Kidney (tissue), 14 donors: ENCODE results near the gene CCDC3. TPM values are rescaled to one million over a fixed set of nuclear protein-coding genes. Genes with fewer than 3 reads are reported as not detected.

Experiments used
- DNase-seq, 5 donors: peaks; one replicate each; pipeline ENCODE4 v3.0.0-alpha.2; 2013 to 2020
- FAIRE-seq: peaks from 2 replicates; lab custom pipeline; 2012; peaks lifted over from hg19 to GRCh38; lab: Jason Lieb, UNC
- H3K27ac ChIP-seq, 2 donors: one replicate each; pipeline ENCODE4 v1.7.0; 2013; ENCODE audit warnings: low read depth in 2 of 2, low read length in 2 of 2, inconsistent platforms in 1 of 2
- H3K27me3 ChIP-seq: one replicate; pipeline ENCODE4 v1.7.1; 2013; ENCODE audit warnings: low read length, inconsistent platforms; ENCODE audit not compliant: control insufficient read depth, insufficient read depth
- H3K36me3 ChIP-seq, 3 donors: one replicate each; pipeline versions ENCODE4 v1.7.0 to v1.7.1; 2013; ENCODE audit warnings: low read length in 3 of 3, control low read depth in 1 of 3, inconsistent platforms in 1 of 3; ENCODE audit not compliant: insufficient read depth in 3 of 3, control insufficient read depth in 2 of 3
- H3K4me1 ChIP-seq, 3 donors: one replicate each; pipeline versions ENCODE4 v1.7.0 to v1.7.1; 2013; ENCODE audit warnings: low read length in 3 of 3, inconsistent platforms in 1 of 3, low read depth in 1 of 3; ENCODE audit not compliant: control insufficient read depth in 2 of 3, insufficient read depth in 2 of 3
- H3K4me3 ChIP-seq, 3 donors: one replicate each; pipeline versions ENCODE4 v1.7.0 to v1.8.1; 2013; ENCODE audit warnings: low read length in 3 of 3, control low read depth in 1 of 3, inconsistent platforms in 1 of 3
- H3K9ac ChIP-seq, 3 donors: one replicate each; pipeline versions ENCODE4 v1.7.0 to v1.7.1; 2013; ENCODE audit warnings: low read length in 3 of 3, control low read depth in 1 of 3, inconsistent platforms in 1 of 3
- H3K9me3 ChIP-seq, 3 donors: one replicate each; pipeline versions ENCODE4 v1.7.0 to v1.7.1; 2013; ENCODE audit warnings: low read length in 3 of 3, control low read depth in 1 of 3, inconsistent platforms in 1 of 3; ENCODE audit not compliant: control insufficient read depth in 2 of 3, insufficient read depth in 1 of 3
- intact Hi-C: fragments of 100-400 bp; cut with DNase I; formaldehyde crosslinking; loops from one replicate; pipeline ENCODE4 v1.11.1; 2022
- polyA plus RNA-seq: library from polyadenylated mRNA; stranded (reverse); fragments of 350-450 nt; fragmentation: Illumina TruSeq; extraction: RNeasy Lipid Tissue Mini Kit (QIAGEN cat#74804); gene quantifications from one replicate; pipeline ENCODE4 v1.2.3, GENCODE V29; 2014; ENCODE audit warnings: low read depth, low replicate concordance; ENCODE audit not compliant: insufficient read depth
- total RNA-seq: library from RNA; stranded (reverse); fragmentation: NEBNext Ultra II Directional; extraction: Animal tissue kit (Norgen Biotek cat#: 25700); gene quantifications from one replicate; pipeline ENCODE4 v1.2.1, GENCODE V29; 2021
- TF ChIP-seq, protein P1 (sequence below): IDR thresholded peaks from 3 replicates; pipeline ENCODE4 v1.5.1; 2012; ENCODE audit warnings: mild to moderate bottlenecking, moderate library complexity, borderline replicate concordance; ENCODE audit not compliant: insufficient read depth; ENCODE audit errors: extremely low read depth
- donor health status: control.
- donor health status: control.
- donor health status: control.
- donor health status: control.
- donor health status: control.
- donor health status: DM: yes; HTN: yes; CAD: no.
- donor health status: Normal renal cell carcinoma (clear cell type).

CCDC3 gene
- total and polyA plus RNA-seq, 2 donors from 2014 or later, result 9.7 to 33.5 TPM

DNA sequence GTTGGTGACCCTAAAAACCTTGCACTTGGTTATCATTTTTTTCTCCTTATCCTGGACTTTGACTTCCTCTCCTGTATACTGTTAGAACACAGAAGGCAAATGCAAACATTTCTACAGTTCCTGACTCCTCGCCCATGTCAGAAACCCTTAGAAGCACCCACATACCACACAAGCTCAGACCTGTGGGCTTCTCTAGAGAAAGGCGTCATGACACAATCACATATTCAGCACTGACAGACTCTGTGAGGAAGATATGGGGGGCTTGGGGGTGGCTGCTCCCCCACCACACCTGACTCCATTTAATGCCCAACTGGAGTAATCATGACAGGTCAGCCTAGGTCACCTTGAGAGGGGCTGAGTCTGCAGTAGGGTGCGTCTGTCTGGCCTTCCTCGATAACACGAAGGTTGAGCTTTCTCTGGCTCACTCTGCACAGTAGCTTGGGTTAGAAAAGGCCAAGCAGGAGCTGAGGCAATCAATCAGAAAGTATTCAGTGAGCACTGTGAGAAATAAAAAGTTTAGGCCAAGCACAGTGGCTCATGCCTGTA is 50.9 kb downstream of the CCDC3 start:
- H3K4me3 ChIP-seq, result no peak overlapping the region
- no peaks in the 10 kb centered on the region for H3K27me3 ChIP-seq
- DNase-seq, result no peak

DNA sequence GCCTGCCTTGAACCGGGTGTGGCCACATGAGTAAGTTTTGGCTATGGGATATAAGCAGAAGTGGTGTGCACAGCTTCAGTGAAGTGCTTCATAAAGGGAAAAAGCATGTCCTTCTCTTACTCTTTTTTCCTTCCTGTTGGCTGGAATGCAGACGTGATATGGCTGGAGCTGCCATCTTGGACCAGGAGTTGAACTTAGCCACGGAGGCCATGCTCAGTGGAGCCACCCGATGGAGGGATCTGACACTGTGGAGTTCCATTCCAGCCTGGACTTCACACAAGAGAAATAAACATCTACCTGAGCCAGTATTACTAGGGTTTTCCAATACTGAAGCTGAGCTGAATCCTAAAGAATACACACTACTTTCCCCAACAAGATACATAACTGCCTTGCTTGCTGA is 52.3 kb downstream of the CCDC3 start:
- peaks cover 0 to 4% (median 3%) of the 10 kb centered on the region in 3 donors for H3K9me3 ChIP-seq
- no peaks in the 10 kb centered on the region for H3K36me3 ChIP-seq
- H3K27ac ChIP-seq, result no peak overlapping the region
- intact Hi-C loops, result no loop called here
- no peak overlapping the region for H3K4me3 ChIP-seq
- no peaks in the 10 kb centered on the region for H3K27me3 ChIP-seq
- H3K9ac ChIP-seq, result no peak overlapping the region
- DNase-seq (no peak), FAIRE-seq (no peak)
- TF ChIP-seq, protein P1, sequence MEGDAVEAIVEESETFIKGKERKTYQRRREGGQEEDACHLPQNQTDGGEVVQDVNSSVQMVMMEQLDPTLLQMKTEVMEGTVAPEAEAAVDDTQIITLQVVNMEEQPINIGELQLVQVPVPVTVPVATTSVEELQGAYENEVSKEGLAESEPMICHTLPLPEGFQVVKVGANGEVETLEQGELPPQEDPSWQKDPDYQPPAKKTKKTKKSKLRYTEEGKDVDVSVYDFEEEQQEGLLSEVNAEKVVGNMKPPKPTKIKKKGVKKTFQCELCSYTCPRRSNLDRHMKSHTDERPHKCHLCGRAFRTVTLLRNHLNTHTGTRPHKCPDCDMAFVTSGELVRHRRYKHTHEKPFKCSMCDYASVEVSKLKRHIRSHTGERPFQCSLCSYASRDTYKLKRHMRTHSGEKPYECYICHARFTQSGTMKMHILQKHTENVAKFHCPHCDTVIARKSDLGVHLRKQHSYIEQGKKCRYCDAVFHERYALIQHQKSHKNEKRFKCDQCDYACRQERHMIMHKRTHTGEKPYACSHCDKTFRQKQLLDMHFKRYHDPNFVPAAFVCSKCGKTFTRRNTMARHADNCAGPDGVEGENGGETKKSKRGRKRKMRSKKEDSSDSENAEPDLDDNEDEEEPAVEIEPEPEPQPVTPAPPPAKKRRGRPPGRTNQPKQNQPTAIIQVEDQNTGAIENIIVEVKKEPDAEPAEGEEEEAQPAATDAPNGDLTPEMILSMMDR, result no peak
- H3K4me1 ChIP-seq, result no peaks in the 10 kb centered on the region

More for the DNA sequence above, 50.9 kb downstream of the CCDC3 start:
- no peak overlapping the region for H3K27ac ChIP-seq
- no peak overlapping the region for H3K9ac ChIP-seq
- TF ChIP-seq, protein P1, result no peak
- H3K4me1 ChIP-seq, result no peaks in the 10 kb centered on the region
- no peaks in the 10 kb centered on the region for H3K36me3 ChIP-seq
- peaks cover 0 to 4% (median 3%) of the 10 kb centered on the region in 3 donors for H3K9me3 ChIP-seq
- no peak for FAIRE-seq
- intact Hi-C loops, result no loop called here

DNA sequence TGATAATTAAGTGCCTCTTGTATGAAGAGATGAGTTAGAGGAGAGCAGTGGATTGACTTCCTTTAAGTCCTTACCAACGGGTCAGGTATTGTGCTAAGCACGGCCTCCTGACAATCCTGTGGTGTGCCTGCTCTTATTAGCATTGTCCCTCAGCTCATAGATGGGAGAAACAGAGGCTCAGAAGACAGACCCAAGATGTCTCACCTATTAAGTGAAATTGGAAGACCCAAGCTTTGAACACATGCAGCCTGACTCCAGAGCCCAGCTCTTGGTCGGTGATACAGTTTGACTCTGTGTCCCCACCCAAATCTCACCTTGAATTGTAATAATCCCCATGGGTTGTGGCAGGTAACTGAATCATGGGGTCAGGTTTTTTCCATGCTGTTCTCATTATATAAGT is 53.8 kb downstream of the CCDC3 start:
- no peak overlapping the region for H3K4me3 ChIP-seq
- no peak overlapping the region for H3K27ac ChIP-seq
- H3K27me3 ChIP-seq, result no peaks in the 10 kb centered on the region
- FAIRE-seq (no peak), DNase-seq (no peak)
- no peaks in the 10 kb centered on the region for H3K4me1 ChIP-seq
- no peak overlapping the region for H3K9ac ChIP-seq
- peaks cover 0 to 4% (median 0%) of the 10 kb centered on the region in 3 donors for H3K9me3 ChIP-seq
- TF ChIP-seq, protein P1, result no peak
- no peaks in the 10 kb centered on the region for H3K36me3 ChIP-seq
- intact Hi-C loops, result no loop called here

DNA sequence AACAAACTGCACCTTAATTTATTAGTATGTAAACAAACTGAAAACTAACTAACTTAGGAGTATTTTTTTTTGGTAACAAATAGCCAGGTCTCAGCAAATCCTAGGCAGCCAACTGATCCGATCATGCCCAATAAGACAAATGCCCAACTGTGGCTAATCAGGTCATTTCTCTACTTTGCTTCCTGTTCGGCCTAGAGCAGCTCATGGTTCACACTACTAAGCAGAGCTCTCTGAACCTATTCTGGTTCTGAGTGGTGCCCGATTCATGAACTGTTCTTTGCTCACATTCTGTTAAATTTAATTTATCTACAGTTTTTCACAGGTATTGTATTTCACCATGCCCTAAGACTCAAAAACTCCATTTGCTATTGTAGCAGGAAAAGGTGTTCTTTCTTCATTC is 55.1 kb downstream of the CCDC3 start:
- intact Hi-C loops, result no loop called here
- TF ChIP-seq, protein P1, result no peak
- Histone ChIP-seq H3K27me3 (no peaks in the 10 kb centered on the region), H3K9me3 (no peaks in the 10 kb centered on the region), H3K9ac (no peak overlapping the region), H3K36me3 (no peaks in the 10 kb centered on the region), H3K4me1 (no peaks in the 10 kb centered on the region), H3K4me3 (no peak overlapping the region), H3K27ac (no peak overlapping the region)
- DNase-seq, result no peak
- no peak for FAIRE-seq
